Large intestine (tissue), 12 donors: ENCODE results near the gene SDF4. TPM values are rescaled to one million over a fixed set of nuclear protein-coding genes. Genes with fewer than 3 reads are reported as not detected.

Experiments used
- DNase-seq, 2 donors: peaks; one replicate each; pipeline versions ENCODE4 v3.0.0 to v3.0.0-alpha.2; 2013
- H3K27ac ChIP-seq: one replicate; pipeline ENCODE4 v1.5.1; 2013; ENCODE audit warnings: low read length
- H3K27me3 ChIP-seq: 2 replicates; pipeline ENCODE4 v1.6.1; 2013; ENCODE audit warnings: low read length; ENCODE audit not compliant: control insufficient read depth, insufficient read depth
- H3K36me3 ChIP-seq: 2 replicates; pipeline ENCODE4 v1.6.1; 2013; ENCODE audit warnings: low read length; ENCODE audit not compliant: control insufficient read depth, insufficient read depth
- H3K4me1 ChIP-seq: one replicate; pipeline ENCODE4 v1.6.1; 2013; ENCODE audit warnings: low read length; ENCODE audit not compliant: control insufficient read depth, insufficient read depth
- H3K4me3 ChIP-seq: one replicate; pipeline ENCODE4 v1.5.1; 2013; ENCODE audit warnings: low read length
- H3K9me3 ChIP-seq: one replicate; pipeline ENCODE4 v1.6.1; 2013; ENCODE audit warnings: mild to moderate bottlenecking, low read depth, low read length, moderate library complexity; ENCODE audit not compliant: control insufficient read depth
- WGBS: methylation state at CpG from one replicate; pipeline ENCODE4 v1.1.5; 2013; ENCODE audit warnings: low lambda C conversion rate; ENCODE audit not compliant: insufficient coverage; 5-methylcytosine and 5-hydroxymethylcytosine counted together
- long read RNA-seq, 11 donors: transcript quantifications; one replicate each; lab custom pipeline, GENCODE V29; 2026
- polyA plus RNA-seq: library from polyadenylated mRNA; unstranded; fragments of 120-200 nt; gene quantifications from one replicate; pipeline ENCODE4 v1.2.1, GENCODE V29; 2013

SDF4 gene
- 174 TPM for polyA plus RNA-seq
- long read RNA-seq, donor 1, transcript SDF4-202 (7 exons, 1,956 nt): major isoform, 24 of 31 reads
- long read RNA-seq, donor 1, partial matches to known transcripts: 0 of 31 reads
- long read RNA-seq, donor 1, other reads (novel, unspliced or antisense): 5 of 31 reads
- long read RNA-seq, donor 2, transcript SDF4-202 (7 exons, 1,956 nt): major isoform, 49 of 76 reads
- long read RNA-seq, donor 2, transcript SDF4-206 (2 exons, 2,591 nt): minor isoform, 5 of 76 reads
- long read RNA-seq, donor 2, partial matches to known transcripts: 17 of 76 reads
- long read RNA-seq, donor 2, other reads (novel, unspliced or antisense): 0 of 76 reads
- long read RNA-seq, donor 3: 0 reads
- long read RNA-seq, donor 4, partial matches to known transcripts: 0 of 5 reads
- long read RNA-seq, donor 4, other reads (novel, unspliced or antisense): 0 of 5 reads
- long read RNA-seq, donor 5, transcript SDF4-202 (7 exons, 1,956 nt): major isoform, 25 of 26 reads
- long read RNA-seq, donor 5, partial matches to known transcripts: 0 of 26 reads
- long read RNA-seq, donor 5, other reads (novel, unspliced or antisense): 0 of 26 reads
- long read RNA-seq, donor 6, transcript SDF4-202 (7 exons, 1,956 nt): major isoform, 35 of 53 reads
- long read RNA-seq, donor 6, partial matches to known transcripts: 13 of 53 reads
- long read RNA-seq, donor 6, other reads (novel, unspliced or antisense): 0 of 53 reads
- long read RNA-seq, donor 7, transcript SDF4-202 (7 exons, 1,956 nt): major isoform, 15 of 17 reads
- long read RNA-seq, donor 7, partial matches to known transcripts: 0 of 17 reads
- long read RNA-seq, donor 7, other reads (novel, unspliced or antisense): 0 of 17 reads
- long read RNA-seq, donor 8, transcript SDF4-202 (7 exons, 1,956 nt): major isoform, 67 of 94 reads
- long read RNA-seq, donor 8, transcript SDF4-206 (2 exons, 2,591 nt): minor isoform, 5 of 94 reads
- long read RNA-seq, donor 8, partial matches to known transcripts: 11 of 94 reads
- long read RNA-seq, donor 8, other reads (novel, unspliced or antisense): 8 of 94 reads
- long read RNA-seq, donor 9, transcript SDF4-202 (7 exons, 1,956 nt): major isoform, 25 of 59 reads
- long read RNA-seq, donor 9, partial matches to known transcripts: 23 of 59 reads
- long read RNA-seq, donor 9, other reads (novel, unspliced or antisense): 6 of 59 reads
- long read RNA-seq, donor 10, transcript SDF4-202 (7 exons, 1,956 nt): major isoform, 45 of 63 reads
- long read RNA-seq, donor 10, partial matches to known transcripts: 7 of 63 reads
- long read RNA-seq, donor 10, other reads (novel, unspliced or antisense): 5 of 63 reads
- long read RNA-seq, donor 11, transcript SDF4-202 (7 exons, 1,956 nt): major isoform, 34 of 60 reads
- long read RNA-seq, donor 11, partial matches to known transcripts: 23 of 60 reads
- long read RNA-seq, donor 11, other reads (novel, unspliced or antisense): 0 of 60 reads

GRCh38 chr1:1231400-1232207, at the start of gene SDF4:
SDF4 (minus strand) TSS chr1:1232001; CDS start chr1:1228772, 3,229 bp downstream.
- no CpG with 5 or more reads among the region's 99 CpGs for WGBS

GRCh38 chr1:1280782-1281481, 49.1 kb upstream of the SDF4 start:
- Histone ChIP-seq H3K9me3 (peaks cover 4% of the 10 kb centered on the region), H3K27me3 (peaks cover 6% of the 10 kb centered on the region), H3K36me3 (no peaks in the 10 kb centered on the region), H3K4me3 (no peak overlapping the region), H3K4me1 (peaks cover 24% of the 10 kb centered on the region), H3K27ac (peak overlapping the region; percentile 76)
- no CpG with 5 or more reads among the region's 21 CpGs for WGBS
- no peak for DNase-seq

More at GRCh38 chr1:1231400-1232207, at the start of gene SDF4:
- peak; percentile 97 to 99 for DNase-seq
- H3K4me3 ChIP-seq: peak within 1 kb of the TSS; percentile 72
- H3K4me1 ChIP-seq: peaks cover 23% of the 10 kb centered on the region
- H3K36me3 ChIP-seq: peaks cover 39% of the 10 kb centered on the region
- no peaks in the 10 kb centered on the region for H3K27me3 ChIP-seq
- H3K27ac ChIP-seq: peak within 1 kb of the TSS; percentile 90
- peaks cover 17% of the 10 kb centered on the region for H3K9me3 ChIP-seq

- H3K9me3 ChIP-seq: peaks cover 5% of the 10 kb centered on the region
- no peak overlapping the region for H3K27ac ChIP-seq
- H3K27me3 ChIP-seq: no peaks in the 10 kb centered on the region
- DNase-seq: no peak
- peaks cover 31% of the 10 kb centered on the region for H3K4me1 ChIP-seq
- WGBS: no CpG with 5 or more reads among the region's 17 CpGs
- H3K4me3 ChIP-seq: no peak overlapping the region
- H3K36me3 ChIP-seq: no peaks in the 10 kb centered on the region
Measured at GRCh38 chr1:1279028-1279427, 47.2 kb upstream of the SDF4 start.

- DNase-seq: peak in 1 of 2 donors; percentile 39
- Histone ChIP-seq H3K4me1 (peaks cover 31% of the 10 kb centered on the region), H3K4me3 (no peak overlapping the region), H3K9me3 (peaks cover 5% of the 10 kb centered on the region), H3K27ac (no peak overlapping the region), H3K27me3 (no peaks in the 10 kb centered on the region), H3K36me3 (no peaks in the 10 kb centered on the region)
- WGBS: no CpG with 5 or more reads among the region's 13 CpGs
Measured at GRCh38 chr1:1278620-1279019, 46.8 kb upstream of the SDF4 start.

- no peaks in the 10 kb centered on the region for H3K27me3 ChIP-seq
- H3K4me3 ChIP-seq: no peak overlapping the region
- peaks cover 5% of the 10 kb centered on the region for H3K9me3 ChIP-seq
- H3K36me3 ChIP-seq: peaks cover 5% of the 10 kb centered on the region
- H3K4me1 ChIP-seq: peaks cover 25% of the 10 kb centered on the region
- DNase-seq: no peak
- no peak overlapping the region for H3K27ac ChIP-seq
- WGBS: 100% methylated on average over 1 of the region's 9 CpGs
Measured at GRCh38 chr1:1275836-1276235, 44.0 kb upstream of the SDF4 start.

- H3K9me3 ChIP-seq: peaks cover 5% of the 10 kb centered on the region
- H3K4me3 ChIP-seq: no peak overlapping the region
- peaks cover 23% of the 10 kb centered on the region for H3K4me1 ChIP-seq
- WGBS: no CpG with 5 or more reads among the region's 15 CpGs
- H3K36me3 ChIP-seq: peaks cover 5% of the 10 kb centered on the region
- H3K27me3 ChIP-seq: no peaks in the 10 kb centered on the region
- H3K27ac ChIP-seq: no peak overlapping the region
- DNase-seq: no peak
Measured at GRCh38 chr1:1274931-1275431, 43.2 kb upstream of the SDF4 start.

GRCh38 chr1:1274299-1274930, 42.6 kb upstream of the SDF4 start:
- Histone ChIP-seq H3K4me1 (peaks cover 23% of the 10 kb centered on the region), H3K27me3 (no peaks in the 10 kb centered on the region), H3K36me3 (peaks cover 5% of the 10 kb centered on the region), H3K4me3 (peak overlapping the region; percentile 77), H3K9me3 (peaks cover 5% of the 10 kb centered on the region), H3K27ac (no peak overlapping the region)
- no peak for DNase-seq
- WGBS: no CpG with 5 or more reads among the region's 31 CpGs

- H3K36me3 ChIP-seq: peaks cover 7% of the 10 kb centered on the region
- peak within 1 kb of the TSS; percentile 7 for H3K27ac ChIP-seq
- peak within 1 kb of the TSS; percentile 95 for H3K4me3 ChIP-seq
- no peaks in the 10 kb centered on the region for H3K27me3 ChIP-seq
- DNase-seq: peak; percentile 90 to 91
- H3K9me3 ChIP-seq: peaks cover 3% of the 10 kb centered on the region
- H3K4me1 ChIP-seq: peaks cover 19% of the 10 kb centered on the region
- no CpG with 5 or more reads among the region's 105 CpGs for WGBS
Measured at GRCh38 chr1:1273512-1274298, 41.9 kb upstream of the SDF4 start, which contains the start of gene UBE2J2. UBE2J2 (minus strand) TSS chr1:1273854; CDS start chr1:1267992, 5,862 bp downstream.
